Neuron (in vitro differentiated cells): ENCODE measurements around the gene TSPAN10.
A peak's percentile ranks its signal among the peaks of the same experiment; 100 is the strongest.

ENCODE experiments used
- H2AFZ ChIP-seq: one replicate; pipeline ENCODE4 v1.6.1; 2013; ENCODE audit warnings: low read depth, mild to moderate bottlenecking, inconsistent platforms, low read length, moderate library complexity
- H3K27me3 ChIP-seq: one replicate; pipeline ENCODE4 v1.6.1; 2013; ENCODE audit warnings: low read length; ENCODE audit not compliant: insufficient read depth
- H3K36me3 ChIP-seq: one replicate; pipeline ENCODE4 v1.6.1; 2013; ENCODE audit warnings: low read length; ENCODE audit not compliant: insufficient read depth
- H3K4me1 ChIP-seq: one replicate; pipeline ENCODE4 v1.6.1; 2013; ENCODE audit warnings: low read length; ENCODE audit not compliant: insufficient read depth
- H3K4me3 ChIP-seq: 2 replicates; pipeline ENCODE4 v1.5.1; 2013; ENCODE audit warnings: mild to moderate bottlenecking, low read length, moderate library complexity
- H3K9me3 ChIP-seq: one replicate; pipeline ENCODE4 v1.6.1; 2013; ENCODE audit warnings: low read length

The TSPAN10 gene

GRCh38 chr17:81656118-81656743 lies 19.2 kb downstream of the TSPAN10 start, which contains the start of gene PDE6G:
TSS of gene PDE6G (minus strand) at chr17:81656542. CDS start at chr17:81653305, 3,237 bp downstream.
- no peaks in the 10 kb centered on the region for H3K36me3 ChIP-seq
- no peak within 1 kb of the TSS for H2AFZ ChIP-seq
- no peaks in the 10 kb centered on the region for H3K4me1 ChIP-seq
- H3K9me3 ChIP-seq: no peaks in the 10 kb centered on the region
- H3K4me3 ChIP-seq: no peak within 1 kb of the TSS
- H3K27me3 ChIP-seq: no peaks in the 10 kb centered on the region

GRCh38 chr17:81656835-81657234 lies 19.8 kb downstream of the TSPAN10 start:
- Histone ChIP-seq H3K27me3 (no peaks in the 10 kb centered on the region), H3K4me3 (no peak overlapping the region), H2AFZ (no peak overlapping the region), H3K36me3 (no peaks in the 10 kb centered on the region), H3K4me1 (no peaks in the 10 kb centered on the region), H3K9me3 (no peaks in the 10 kb centered on the region)

GRCh38 chr17:81659038-81659437 lies 22.0 kb downstream of the TSPAN10 start:
- Histone ChIP-seq H3K27me3 (no peaks in the 10 kb centered on the region), H3K4me1 (no peaks in the 10 kb centered on the region), H3K9me3 (no peaks in the 10 kb centered on the region), H3K36me3 (peaks cover 1% of the 10 kb centered on the region), H3K4me3 (no peak overlapping the region), H2AFZ (no peak overlapping the region)

GRCh38 chr17:81660441-81660840 lies 23.4 kb downstream of the TSPAN10 start:
- Histone ChIP-seq H3K4me1 (peaks cover under 1% of the 10 kb centered on the region), H3K9me3 (no peaks in the 10 kb centered on the region), H3K4me3 (no peak overlapping the region)

GRCh38 chr17:81662002-81662401 lies 25.0 kb downstream of the TSPAN10 start:
- Histone ChIP-seq H3K36me3 (peaks cover 4% of the 10 kb centered on the region), H3K4me3 (no peak overlapping the region), H2AFZ (no peak overlapping the region), H3K4me1 (peaks cover 8% of the 10 kb centered on the region), H3K9me3 (no peaks in the 10 kb centered on the region), H3K27me3 (no peaks in the 10 kb centered on the region)

More at GRCh38 chr17:81660441-81660840, 23.4 kb downstream of the TSPAN10 start:
- H3K27me3 ChIP-seq: no peaks in the 10 kb centered on the region
- peaks cover 4% of the 10 kb centered on the region for H3K36me3 ChIP-seq
- H2AFZ ChIP-seq: no peak overlapping the region

GRCh38 chr17:81664051-81664470 lies 27.1 kb downstream of the TSPAN10 start:
- Histone ChIP-seq H3K27me3 (no peaks in the 10 kb centered on the region), H2AFZ (no peak overlapping the region), H3K4me1 (peaks cover 16% of the 10 kb centered on the region), H3K36me3 (peaks cover 15% of the 10 kb centered on the region), H3K4me3 (no peak overlapping the region), H3K9me3 (no peaks in the 10 kb centered on the region)

GRCh38 chr17:81665205-81666091 lies 28.5 kb downstream of the TSPAN10 start:
- H3K36me3 ChIP-seq: peaks cover 29% of the 10 kb centered on the region
- H3K4me3 ChIP-seq: peak overlapping the region; percentile 92
- peaks cover 16% of the 10 kb centered on the region for H3K4me1 ChIP-seq
- no peaks in the 10 kb centered on the region for H3K9me3 ChIP-seq
- peak overlapping the region; percentile 13 for H2AFZ ChIP-seq
- H3K27me3 ChIP-seq: no peaks in the 10 kb centered on the region

- no peaks in the 10 kb centered on the region for H3K9me3 ChIP-seq
- H3K4me1 ChIP-seq: peaks cover 16% of the 10 kb centered on the region
- H3K36me3 ChIP-seq: peaks cover 31% of the 10 kb centered on the region
- H3K27me3 ChIP-seq: no peaks in the 10 kb centered on the region
- peak overlapping the region; percentile 92 for H3K4me3 ChIP-seq
- H2AFZ ChIP-seq: peak overlapping the region; percentile 13
These were observed 29.0 kb downstream of the TSPAN10 start for GRCh38 chr17:81666092-81666341.

GRCh38 chr17:81666342-81667191 lies 29.6 kb downstream of the TSPAN10 start, which contains the start of the genes CCDC137 and OXLD1:
TSS of gene CCDC137 (plus strand) at chr17:81666737. CDS start at chr17:81666767, 30 bp downstream.
TSS of gene OXLD1 (minus strand) at chr17:81666605. CDS start at chr17:81666577, 28 bp downstream.
- H3K4me3 ChIP-seq: peak within 1 kb of the TSS; percentile 92
- no peaks in the 10 kb centered on the region for H3K27me3 ChIP-seq
- H3K9me3 ChIP-seq: no peaks in the 10 kb centered on the region
- peak within 1 kb of the TSS; percentile 13 for H2AFZ ChIP-seq
- H3K36me3 ChIP-seq: peaks cover 37% of the 10 kb centered on the region
- peaks cover 16% of the 10 kb centered on the region for H3K4me1 ChIP-seq

GRCh38 chr17:81667754-81668153 lies 30.8 kb downstream of the TSPAN10 start:
- H3K4me3 ChIP-seq: peak overlapping the region; percentile 12
- no peak overlapping the region for H2AFZ ChIP-seq
- no peaks in the 10 kb centered on the region for H3K27me3 ChIP-seq
- H3K4me1 ChIP-seq: peaks cover 16% of the 10 kb centered on the region
- no peaks in the 10 kb centered on the region for H3K9me3 ChIP-seq
- H3K36me3 ChIP-seq: peaks cover 49% of the 10 kb centered on the region

GRCh38 chr17:81672504-81672903 lies 35.5 kb downstream of the TSPAN10 start:
- Histone ChIP-seq H3K4me1 (peaks cover 6% of the 10 kb centered on the region), H3K27me3 (no peaks in the 10 kb centered on the region), H2AFZ (no peak overlapping the region), H3K4me3 (no peak overlapping the region), H3K9me3 (no peaks in the 10 kb centered on the region), H3K36me3 (peaks cover 61% of the 10 kb centered on the region)

GRCh38 chr17:81672954-81673353 lies 36.0 kb downstream of the TSPAN10 start:
- H3K4me1 ChIP-seq: peaks cover 2% of the 10 kb centered on the region
- no peak overlapping the region for H3K4me3 ChIP-seq
- no peak overlapping the region for H2AFZ ChIP-seq
- H3K36me3 ChIP-seq: peaks cover 57% of the 10 kb centered on the region
- no peaks in the 10 kb centered on the region for H3K9me3 ChIP-seq
- no peaks in the 10 kb centered on the region for H3K27me3 ChIP-seq
